Loucy (cell line): ENCODE measurements around the gene TAS1R3.

ENCODE experiments used
- H2AFZ ChIP-seq: fragments of 200-600 bp; sonication (generic); 2 replicates; pipeline ENCODE4 v1.6.0; 2016; ENCODE audit warnings: antibody characterized with exemption, mild to moderate bottlenecking, low read length, moderate library complexity
- H3F3A ChIP-seq: fragments of 200-600 bp; 2 replicates; pipeline ENCODE4 v1.6.0; 2016; ENCODE audit warnings: antibody characterized with exemption, low read depth, mild to moderate bottlenecking
- H3K27me3 ChIP-seq: fragments of 200-600 bp; sonication (generic); 2 replicates; pipeline ENCODE4 v1.6.1; 2014; ENCODE audit warnings: low read length, mild to moderate bottlenecking; ENCODE audit not compliant: insufficient read depth, poor library complexity, severe bottlenecking
- H3K36me3 ChIP-seq: fragments of 200-600 bp; sonication (generic); 2 replicates; pipeline ENCODE4 v1.6.1; 2016; ENCODE audit warnings: low read length; ENCODE audit not compliant: insufficient read depth
- H3K4me1 ChIP-seq: fragments of 200-600 bp; sonication (generic); 2 replicates; pipeline ENCODE4 v1.5.1; 2014; ENCODE audit warnings: low read length, mild to moderate bottlenecking; ENCODE audit not compliant: insufficient read depth, poor library complexity, severe bottlenecking
- H3K4me2 ChIP-seq: fragments of 200-600 bp; sonication (generic); 2 replicates; pipeline ENCODE4 v1.6.0; 2014; ENCODE audit warnings: antibody characterized with exemption, low read length, low read depth, mild to moderate bottlenecking; ENCODE audit not compliant: poor library complexity, severe bottlenecking
- H3K4me3 ChIP-seq: fragments of 200-600 bp; sonication (generic); 2 replicates; pipeline ENCODE4 v1.5.1; 2014; ENCODE audit warnings: low read length, mild to moderate bottlenecking, mixed read lengths; ENCODE audit not compliant: poor library complexity, severe bottlenecking
- H3K79me2 ChIP-seq: fragments of 200-600 bp; sonication (generic); 2 replicates; pipeline ENCODE4 v1.6.1; 2014; ENCODE audit warnings: low read length; ENCODE audit not compliant: insufficient read depth
- H3K9ac ChIP-seq: fragments of 200-600 bp; sonication (generic); 2 replicates; pipeline ENCODE4 v1.6.0; 2014; ENCODE audit warnings: mild to moderate bottlenecking, low read depth, low read length, moderate library complexity; ENCODE audit not compliant: poor library complexity, severe bottlenecking
- H3K9me2 ChIP-seq: fragments of 200-600 bp; sonication (generic); replicated peaks from 2 replicates; pipeline ENCODE4 v1.6.1; 2016; ENCODE audit warnings: low read depth, low read length, mixed read lengths
- H3K9me3 ChIP-seq: fragments of 200-600 bp; sonication (generic); 2 replicates; pipeline ENCODE4 v1.6.1; 2014; ENCODE audit warnings: mild to moderate bottlenecking, antibody characterized with exemption, low read length, low read depth; ENCODE audit not compliant: insufficient read depth
- H4K20me1 ChIP-seq: fragments of 200-600 bp; sonication (generic); 2 replicates; pipeline ENCODE4 v1.6.0; 2014; ENCODE audit warnings: antibody characterized with exemption, low read length, mild to moderate bottlenecking; ENCODE audit not compliant: insufficient read depth, poor library complexity, severe bottlenecking
- EZH2phosphoT487 ChIP-seq: fragments of 200-600 bp; IDR thresholded peaks from 2 replicates; pipeline ENCODE4 v1.6.1; 2018; ENCODE audit warnings: antibody characterized with exemption, mild to moderate bottlenecking, moderate library complexity, borderline replicate concordance
- TF ChIP-seq, protein P1 (sequence below): fragments of 200-600 bp; sonication (generic); conservative IDR thresholded peaks from 2 replicates; pipeline ENCODE4 v1.5.1; 2014; ENCODE audit warnings: mild to moderate bottlenecking, antibody characterized with exemption, low read length

TAS1R3 gene

DNA sequence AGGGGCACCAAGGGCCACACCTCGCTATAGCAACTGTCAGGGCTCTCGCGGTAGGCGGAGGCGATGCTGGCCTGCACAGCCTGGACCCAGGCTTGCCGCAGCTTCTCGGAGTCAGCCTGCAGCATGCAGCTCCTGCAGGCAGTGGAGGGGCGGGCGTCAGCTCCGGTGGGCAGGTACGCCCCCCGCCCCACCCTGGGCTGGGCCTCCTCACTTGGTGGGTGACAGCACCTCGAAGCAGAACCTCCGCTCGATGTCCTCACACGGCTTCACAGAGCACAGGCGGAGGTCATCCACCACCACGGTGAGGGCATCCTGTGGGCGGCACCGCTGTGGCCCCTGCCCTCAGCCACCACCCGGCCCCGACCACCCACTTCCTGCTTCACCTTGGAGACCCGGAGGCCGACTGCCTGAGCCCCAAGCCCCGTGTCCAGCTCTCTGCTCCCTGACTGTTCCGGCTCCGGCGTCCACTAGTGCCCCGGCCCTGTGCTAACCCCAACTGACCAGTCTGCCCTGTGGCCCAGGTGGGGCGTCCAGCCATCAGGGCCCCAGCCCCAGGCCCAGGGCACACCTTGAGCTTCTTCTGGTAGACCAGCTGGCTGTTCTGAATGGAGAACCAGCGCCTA is 33.2 kb upstream of the TAS1R3 start:
- Histone ChIP-seq H3K36me3 (no peaks in the 10 kb centered on the region), H3K27me3 (no peaks in the 10 kb centered on the region), H3K79me2 (no peaks in the 10 kb centered on the region), H3K4me2 (no peak overlapping the region), H3K9ac (no peak overlapping the region), H3K4me1 (no peaks in the 10 kb centered on the region), H3K9me2 (no peaks in the 10 kb centered on the region), H3K4me3 (no peak overlapping the region), H3K9me3 (no peaks in the 10 kb centered on the region), H2AFZ (no peak overlapping the region), H4K20me1 (peaks cover 4% of the 10 kb centered on the region), H3F3A (no peaks in the 10 kb centered on the region)
- TF ChIP-seq, protein P1, sequence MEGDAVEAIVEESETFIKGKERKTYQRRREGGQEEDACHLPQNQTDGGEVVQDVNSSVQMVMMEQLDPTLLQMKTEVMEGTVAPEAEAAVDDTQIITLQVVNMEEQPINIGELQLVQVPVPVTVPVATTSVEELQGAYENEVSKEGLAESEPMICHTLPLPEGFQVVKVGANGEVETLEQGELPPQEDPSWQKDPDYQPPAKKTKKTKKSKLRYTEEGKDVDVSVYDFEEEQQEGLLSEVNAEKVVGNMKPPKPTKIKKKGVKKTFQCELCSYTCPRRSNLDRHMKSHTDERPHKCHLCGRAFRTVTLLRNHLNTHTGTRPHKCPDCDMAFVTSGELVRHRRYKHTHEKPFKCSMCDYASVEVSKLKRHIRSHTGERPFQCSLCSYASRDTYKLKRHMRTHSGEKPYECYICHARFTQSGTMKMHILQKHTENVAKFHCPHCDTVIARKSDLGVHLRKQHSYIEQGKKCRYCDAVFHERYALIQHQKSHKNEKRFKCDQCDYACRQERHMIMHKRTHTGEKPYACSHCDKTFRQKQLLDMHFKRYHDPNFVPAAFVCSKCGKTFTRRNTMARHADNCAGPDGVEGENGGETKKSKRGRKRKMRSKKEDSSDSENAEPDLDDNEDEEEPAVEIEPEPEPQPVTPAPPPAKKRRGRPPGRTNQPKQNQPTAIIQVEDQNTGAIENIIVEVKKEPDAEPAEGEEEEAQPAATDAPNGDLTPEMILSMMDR: no peak
- TF ChIP-seq EZH2phosphoT487: no peak

DNA sequence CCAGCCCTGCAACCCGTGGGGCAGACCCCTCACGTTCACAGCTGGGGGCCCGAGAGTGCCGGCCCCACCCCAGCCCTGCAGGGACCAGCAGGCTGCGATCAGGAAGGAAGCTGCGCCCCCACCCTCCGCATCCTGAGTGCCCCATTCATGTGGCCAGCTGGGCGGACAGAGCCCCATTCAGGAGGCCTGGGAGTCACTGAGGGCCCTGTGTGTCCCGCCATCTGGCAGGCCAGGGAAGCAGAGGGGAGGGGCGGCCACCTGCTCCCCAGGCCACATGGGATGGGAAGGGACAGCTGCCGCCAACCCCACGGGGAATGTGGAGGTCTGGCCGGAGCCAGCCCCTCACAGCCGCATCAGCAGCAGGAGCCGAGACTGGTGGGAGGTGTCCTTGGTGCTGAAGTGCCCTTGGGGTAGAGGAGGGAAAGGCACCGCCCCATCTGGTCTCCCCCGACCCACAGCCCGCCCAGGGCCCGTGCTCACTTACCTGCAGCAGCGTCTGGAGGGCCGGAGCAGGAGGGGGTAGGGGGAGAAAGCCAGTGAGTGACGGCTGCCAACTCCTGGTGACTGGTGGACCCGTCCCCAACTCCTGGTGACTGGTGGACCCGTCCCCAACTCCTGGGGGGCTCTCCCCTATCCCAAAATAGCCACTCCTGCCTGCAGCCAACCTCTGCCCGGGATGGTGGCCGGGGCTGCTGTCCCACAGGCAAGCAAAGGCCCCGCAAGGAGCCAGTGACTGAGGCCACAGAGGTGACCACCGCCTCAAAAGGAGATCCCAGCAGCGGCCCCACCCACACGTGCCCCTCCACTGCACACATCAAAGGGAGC is 32.0 kb upstream of the TAS1R3 start:
- Histone ChIP-seq H3K4me1 (no peaks in the 10 kb centered on the region), H3K36me3 (no peaks in the 10 kb centered on the region), H2AFZ (no peak overlapping the region), H3F3A (no peaks in the 10 kb centered on the region), H3K27me3 (no peaks in the 10 kb centered on the region), H4K20me1 (peaks cover 10% of the 10 kb centered on the region), H3K9ac (no peak overlapping the region), H3K9me2 (no peaks in the 10 kb centered on the region), H3K79me2 (no peaks in the 10 kb centered on the region; the same call in 1 of the 2 replicates), H3K9me3 (no peaks in the 10 kb centered on the region), H3K4me3 (no peak overlapping the region), H3K4me2 (no peak overlapping the region)
- TF ChIP-seq, protein P1: no peak
- TF ChIP-seq EZH2phosphoT487: no peak

DNA sequence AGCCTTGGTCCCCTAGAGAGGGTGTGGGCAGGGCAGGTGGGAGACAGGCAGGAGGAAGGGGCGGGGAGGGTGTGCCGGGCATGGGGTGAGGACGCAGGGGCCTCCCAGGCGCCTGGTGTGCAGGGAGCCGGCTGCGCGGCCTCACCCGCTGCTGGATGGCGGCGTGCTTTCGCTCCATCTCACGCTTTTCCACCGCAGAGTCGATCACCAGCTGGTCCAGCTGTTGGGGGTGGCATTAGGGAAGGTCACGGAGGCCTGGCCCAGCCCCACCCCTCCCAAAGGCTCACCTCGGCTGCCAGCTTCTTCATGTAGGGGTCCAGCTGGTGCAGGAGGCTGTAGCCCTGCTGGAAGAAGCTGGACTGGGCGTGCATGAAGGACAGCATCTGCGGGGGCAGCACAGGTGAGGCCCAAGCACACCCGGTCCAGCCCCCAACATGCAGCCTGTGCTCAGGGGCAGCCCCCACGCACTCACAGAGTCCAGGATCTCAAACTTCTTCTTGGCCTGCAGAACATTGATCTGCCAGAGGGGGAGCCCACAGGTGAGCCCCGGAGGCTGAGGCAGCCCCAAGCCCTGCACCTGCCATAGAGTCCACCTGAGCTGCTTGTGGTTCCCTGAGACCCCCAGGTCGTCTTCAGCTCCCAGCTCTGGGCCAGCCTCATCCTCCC is 31.3 kb upstream of the TAS1R3 start:
- Histone ChIP-seq H2AFZ (no peak overlapping the region), H3K36me3 (no peaks in the 10 kb centered on the region), H3K9me3 (no peaks in the 10 kb centered on the region), H3F3A (no peaks in the 10 kb centered on the region), H3K9me2 (no peaks in the 10 kb centered on the region), H3K9ac (no peak overlapping the region), H3K4me3 (no peak overlapping the region), H4K20me1 (peaks cover 10% of the 10 kb centered on the region), H3K4me2 (no peak overlapping the region), H3K4me1 (no peaks in the 10 kb centered on the region), H3K79me2 (no peaks in the 10 kb centered on the region; the same call in 1 of the 2 replicates), H3K27me3 (no peaks in the 10 kb centered on the region)
- TF ChIP-seq EZH2phosphoT487: no peak
- TF ChIP-seq, protein P1: peak; percentile 58
